Stimulated activated CD8-positive, alpha-beta memory T cell treated with anti-CD3 and anti-CD28 coated beads, Interleukin-12 subunit alpha, Interleukin-12 subunit beta, amount 100 ng/mL, for 1 hour (primary cell): ENCODE results near the gene TEDC1.
"Not testable (repeated sequence)": the region's sequence is repeated elsewhere in the genome, so short reads cannot be mapped to it uniquely, and the experiment has no call there.

ENCODE experiments used
- DNase-seq: peaks from one replicate; pipeline ENCODE4 v3.0.0-alpha.2; 2020; ENCODE audit warnings: low read depth

Gene TEDC1

DNA sequence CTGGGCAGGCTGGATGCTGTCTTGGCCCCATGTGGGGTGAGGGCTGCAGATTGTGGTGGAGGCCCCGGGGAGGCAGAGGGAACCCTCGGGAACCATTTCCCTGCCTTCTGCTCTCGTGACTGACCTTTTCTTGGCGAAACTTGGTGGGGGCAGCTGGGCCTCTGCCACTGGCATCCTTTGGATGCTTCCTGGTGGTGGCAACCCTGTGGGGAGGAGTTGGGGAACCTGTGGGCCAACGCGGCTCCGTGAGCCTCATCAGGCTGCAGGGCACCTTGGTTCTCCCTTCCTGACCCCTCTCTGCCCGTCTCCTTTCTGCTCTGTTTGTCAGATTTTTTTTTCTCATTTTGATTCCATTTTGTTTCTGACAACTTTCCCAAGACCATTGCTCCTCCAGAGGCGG is 49.8 kb downstream of the TEDC1 start:
- no peak for DNase-seq

DNA sequence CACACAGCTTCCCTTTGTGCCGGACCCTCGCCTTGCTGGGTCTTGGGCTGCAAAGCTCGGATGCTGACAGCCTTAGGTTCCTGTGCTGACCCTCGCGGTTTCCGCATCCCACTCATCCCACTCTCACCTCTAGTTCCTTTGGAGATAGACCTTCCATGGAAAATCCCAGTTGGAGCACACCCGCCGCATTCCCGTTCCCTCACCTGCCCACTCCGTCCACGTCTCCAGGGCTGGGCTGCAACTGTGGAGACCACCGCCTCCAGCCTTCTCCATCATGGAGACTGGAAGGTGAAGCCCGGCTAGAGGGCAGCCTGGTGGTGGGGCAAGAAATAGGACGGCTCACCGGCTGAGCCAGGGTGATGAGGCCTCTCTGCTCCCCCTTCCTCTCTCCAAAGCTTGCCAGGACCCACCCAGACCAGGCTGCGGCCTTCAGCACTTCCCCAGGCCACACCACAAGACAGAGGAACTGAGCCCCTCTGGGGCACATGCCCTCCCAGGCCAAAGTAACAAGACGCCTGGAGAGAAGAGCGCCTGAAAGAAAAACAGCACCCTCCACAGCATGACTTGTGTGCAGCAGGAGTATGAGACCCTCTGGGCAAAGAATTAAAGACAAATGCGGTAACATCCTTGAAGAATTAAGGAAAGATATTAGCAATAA is 50.3 kb downstream of the TEDC1 start:
- no peak for DNase-seq

DNA sequence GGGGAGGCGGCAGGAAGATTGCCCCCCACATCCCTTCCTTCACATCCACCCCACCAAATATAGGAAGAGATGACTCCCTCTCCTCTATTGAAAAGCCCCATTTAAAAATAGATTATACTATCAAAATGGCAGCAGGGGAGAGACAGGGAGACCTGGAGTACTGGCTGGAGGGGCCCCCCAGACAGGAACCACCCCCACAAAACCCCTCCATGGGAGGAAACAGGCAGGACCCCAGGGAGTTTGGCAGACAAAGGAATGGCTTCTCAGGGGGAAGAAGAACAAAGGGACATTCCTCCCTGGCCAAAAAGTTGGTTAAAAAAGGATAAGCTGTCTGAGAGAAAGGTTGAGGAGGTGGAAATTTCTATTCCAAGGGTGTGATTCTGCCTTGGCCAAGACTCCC is 54.6 kb downstream of the TEDC1 start:
- not testable (repeated sequence) for DNase-seq

DNA sequence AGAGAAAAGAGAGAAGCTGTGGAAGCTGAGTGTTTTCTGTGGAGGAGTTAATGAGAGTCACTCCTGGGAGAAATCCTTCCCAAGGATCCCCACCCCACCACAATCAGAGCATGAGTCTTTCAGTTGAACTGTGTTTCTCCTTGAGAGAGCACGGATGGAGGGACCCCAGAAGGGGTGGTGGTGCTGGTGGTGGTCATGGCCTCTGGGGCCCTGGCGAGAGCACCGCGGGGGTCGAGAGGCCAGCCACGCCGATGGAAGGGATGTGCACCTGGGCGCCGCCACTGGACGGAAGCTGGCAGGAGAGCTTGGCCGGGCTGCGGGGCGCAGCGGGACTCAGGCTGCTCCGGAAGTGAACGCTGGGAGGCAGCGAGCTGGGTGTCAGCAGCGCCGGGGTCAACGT is 55.4 kb downstream of the TEDC1 start:
- DNase-seq = not testable (repeated sequence)

DNA sequence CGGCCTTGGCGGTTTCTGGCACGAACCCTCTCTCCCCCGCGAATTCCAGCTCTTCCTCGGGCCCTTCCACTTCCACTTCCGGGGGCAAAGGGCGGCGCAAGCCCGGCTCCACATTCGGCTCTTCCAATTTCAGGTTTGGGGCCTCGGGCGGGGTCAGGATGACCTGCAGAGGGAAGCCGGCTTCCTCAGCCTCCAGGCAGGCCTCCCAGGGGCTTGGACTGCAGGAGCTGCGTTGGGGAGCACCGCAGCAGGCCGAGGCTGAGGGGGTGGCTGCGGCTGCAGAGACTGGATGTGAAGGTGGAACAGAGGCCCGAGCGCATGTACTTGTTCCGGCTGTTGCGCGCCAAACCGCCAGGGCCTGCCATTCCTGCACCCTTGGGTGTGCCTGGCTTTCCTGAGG is 56.0 kb downstream of the TEDC1 start:
- not testable (repeated sequence) for DNase-seq

DNA sequence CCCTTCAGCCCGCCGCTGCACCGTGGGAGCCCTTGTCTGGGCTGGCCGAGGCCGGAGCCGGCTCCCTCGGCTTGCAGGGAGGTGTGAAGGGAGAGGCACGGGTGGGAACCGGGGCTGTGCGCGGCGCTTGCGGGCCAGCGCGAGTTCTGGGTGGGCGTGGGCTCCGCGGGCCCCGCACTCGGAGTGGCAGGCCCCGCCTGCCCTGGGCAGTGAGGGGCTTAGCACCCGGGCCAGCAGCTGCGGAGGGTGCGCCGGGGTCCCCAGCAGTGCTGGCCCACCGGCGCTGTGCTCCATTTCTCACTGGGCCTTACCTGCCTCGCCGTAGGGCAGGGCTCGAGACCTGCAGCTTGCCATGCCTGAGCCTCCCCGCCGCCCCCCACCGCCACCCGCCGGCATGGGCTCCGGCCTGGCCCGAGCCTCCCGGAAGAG is 56.7 kb downstream of the TEDC1 start:
- no peak for DNase-seq
